ENCODE measurements around the gene KCTD13. TPM values are rescaled to one million over a fixed set of nuclear protein-coding genes. Genes with fewer than 3 reads are reported as not detected.
"Not testable (repeated sequence)": the region's sequence is repeated elsewhere in the genome, so short reads cannot be mapped to it uniquely, and the experiment has no call there.

The KCTD13 gene
- total RNA-seq, 4 donors from 2014 or later, result 12.0 to 30.7 (median 20.1) TPM

GRCh38 chr16:29943846-29944799 lies 18.1 kb upstream of the KCTD13 start:
- WGBS, 2 donors (ENCODE audit: low coverage in 1 of 2), result 24 to 33% methylated on average over 1 to 11 of the region's 11 CpGs
- no peak overlapping the region for H3K4me3 ChIP-seq
- H3K9me3 ChIP-seq, result no peaks in the 10 kb centered on the region
- TF ChIP-seq POLR2AphosphoS5 (IDR thresholded peaks at IDR 0.05) (peak; percentile 38), EP300 (IDR thresholded peaks at IDR 0.05) (no peak), POLR2A (IDR thresholded peaks at IDR 0.05) (no peak)
- ATAC-seq, result peak; percentile 94
- H3K36me3 ChIP-seq, result no peaks in the 10 kb centered on the region
- H3K27me3 ChIP-seq, result no peaks in the 10 kb centered on the region
- peak overlapping the region in 3 of 4 donors; percentile 16 to 74 (median 69) for H3K27ac ChIP-seq
- H3K4me1 ChIP-seq, result peaks cover 0 to 18% (median 7%) of the 10 kb centered on the region in 3 donors

DNA sequence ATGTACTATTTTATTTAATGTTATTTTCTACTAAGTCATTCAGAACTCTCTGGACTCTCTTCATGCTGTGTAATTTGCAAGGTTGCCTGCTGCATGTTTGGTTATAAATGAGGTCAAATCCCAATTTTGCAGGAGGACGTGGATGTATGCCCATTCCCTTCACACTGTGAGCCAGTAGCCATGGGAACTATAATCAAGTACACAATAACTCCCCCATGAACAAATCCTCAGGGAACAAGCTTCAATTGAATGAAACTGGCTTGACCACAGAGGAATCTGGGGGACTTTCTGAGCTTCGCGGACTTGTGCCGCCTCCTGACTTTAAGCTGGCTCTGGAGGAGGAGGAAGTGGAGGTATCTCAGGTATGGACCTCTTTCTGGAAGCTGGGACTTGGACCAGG lies 14.6 kb upstream of the KCTD13 start:
- ATAC-seq, result no peak
- Histone ChIP-seq H3K27ac (no peak overlapping the region), H3K9me3 (no peaks in the 10 kb centered on the region), H3K27me3 (no peaks in the 10 kb centered on the region), H3K4me3 (no peak overlapping the region), H3K36me3 (no peaks in the 10 kb centered on the region), H3K4me1 (peaks cover 0 to 18% (median 7%) of the 10 kb centered on the region in 3 donors)
- TF ChIP-seq POLR2A (IDR thresholded peaks at IDR 0.05) (no peak), POLR2AphosphoS5 (IDR thresholded peaks at IDR 0.05) (no peak), EP300 (IDR thresholded peaks at IDR 0.05) (no peak)
- TF ChIP-seq, protein P1, sequence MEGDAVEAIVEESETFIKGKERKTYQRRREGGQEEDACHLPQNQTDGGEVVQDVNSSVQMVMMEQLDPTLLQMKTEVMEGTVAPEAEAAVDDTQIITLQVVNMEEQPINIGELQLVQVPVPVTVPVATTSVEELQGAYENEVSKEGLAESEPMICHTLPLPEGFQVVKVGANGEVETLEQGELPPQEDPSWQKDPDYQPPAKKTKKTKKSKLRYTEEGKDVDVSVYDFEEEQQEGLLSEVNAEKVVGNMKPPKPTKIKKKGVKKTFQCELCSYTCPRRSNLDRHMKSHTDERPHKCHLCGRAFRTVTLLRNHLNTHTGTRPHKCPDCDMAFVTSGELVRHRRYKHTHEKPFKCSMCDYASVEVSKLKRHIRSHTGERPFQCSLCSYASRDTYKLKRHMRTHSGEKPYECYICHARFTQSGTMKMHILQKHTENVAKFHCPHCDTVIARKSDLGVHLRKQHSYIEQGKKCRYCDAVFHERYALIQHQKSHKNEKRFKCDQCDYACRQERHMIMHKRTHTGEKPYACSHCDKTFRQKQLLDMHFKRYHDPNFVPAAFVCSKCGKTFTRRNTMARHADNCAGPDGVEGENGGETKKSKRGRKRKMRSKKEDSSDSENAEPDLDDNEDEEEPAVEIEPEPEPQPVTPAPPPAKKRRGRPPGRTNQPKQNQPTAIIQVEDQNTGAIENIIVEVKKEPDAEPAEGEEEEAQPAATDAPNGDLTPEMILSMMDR (IDR thresholded peaks at IDR 0.05), result no peak
- 36 to 47% methylated on average over 3 to 4 of the region's 4 CpGs for WGBS, 2 donors (ENCODE audit: low coverage in 1 of 2)

DNA sequence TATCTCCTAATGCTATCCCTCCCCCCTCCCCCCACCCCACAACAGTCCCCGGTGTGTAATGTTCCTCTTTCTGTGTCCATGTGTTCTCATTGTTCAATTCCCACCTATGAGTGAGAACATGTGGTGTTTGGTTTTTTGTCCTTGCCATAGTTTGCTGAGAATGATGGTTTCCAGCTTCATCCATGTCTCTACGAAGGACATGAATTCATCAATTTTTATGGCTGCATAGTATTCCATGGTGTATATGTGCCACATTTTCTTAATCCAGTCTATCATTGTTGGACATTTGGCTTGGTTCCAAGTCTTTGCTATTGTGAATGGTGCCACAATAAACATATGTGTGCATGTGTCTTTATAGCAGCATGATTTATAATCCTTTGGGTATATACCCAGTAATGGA lies 5.7 kb upstream of the KCTD13 start:
- not testable (repeated sequence) for H3K4me3 ChIP-seq, H3K9me3 ChIP-seq, H3K27ac ChIP-seq, H3K27me3 ChIP-seq, ATAC-seq, H3K36me3 ChIP-seq, H3K4me1 ChIP-seq
- 86 to 95% methylated on average over 1 to 2 of the region's 2 CpGs for WGBS, 2 donors (ENCODE audit: low coverage in 1 of 2)

DNA sequence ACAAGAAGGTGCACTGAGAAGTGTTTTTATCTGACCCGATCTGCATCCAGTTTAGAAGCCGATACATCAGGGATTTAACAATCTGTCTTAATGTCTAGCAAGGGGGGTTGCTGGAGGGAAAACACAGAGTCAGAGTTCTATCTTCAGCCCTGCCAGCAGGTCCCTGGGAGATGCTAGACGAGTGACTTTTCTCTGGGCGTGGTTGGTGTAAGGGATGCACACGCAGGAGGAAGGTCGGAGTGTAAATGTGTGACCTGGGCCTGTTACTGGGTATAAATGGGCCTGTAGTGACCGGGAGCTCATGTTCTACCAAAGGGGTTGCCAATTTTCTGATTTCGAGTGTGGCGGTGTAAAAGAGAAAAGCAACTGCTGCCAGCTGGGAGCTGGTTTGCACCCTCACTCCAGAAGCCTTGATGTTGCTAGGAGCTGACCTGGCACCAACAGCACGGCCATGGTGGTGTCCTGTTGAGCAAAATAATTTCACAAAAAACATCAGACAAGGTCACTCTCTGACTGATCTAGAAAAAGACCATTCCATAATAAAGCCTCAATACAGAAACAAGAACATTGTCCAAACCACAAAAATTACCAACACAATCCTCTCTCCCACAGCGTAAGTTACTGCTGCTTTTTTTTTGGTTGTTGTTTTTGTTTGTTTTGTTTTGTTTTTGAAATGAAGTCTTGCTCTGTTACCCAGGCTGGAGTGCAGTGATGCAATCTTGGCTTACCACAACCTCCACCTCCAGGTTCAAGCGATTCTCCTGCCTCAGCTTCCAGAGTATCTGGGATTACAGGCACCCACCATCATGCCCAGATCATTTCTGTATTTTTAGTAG lies 1.3 kb upstream of the KCTD13 start:
- H3K27ac ChIP-seq, result peak overlapping the region; percentile 36 to 94 (median 92)
- H3K9me3 ChIP-seq, result no peaks in the 10 kb centered on the region
- no peaks in the 10 kb centered on the region for H3K27me3 ChIP-seq
- H3K4me1 ChIP-seq, result peaks cover 0 to 36% (median 15%) of the 10 kb centered on the region in 3 donors
- TF ChIP-seq, protein P1 (IDR thresholded peaks at IDR 0.05), result no peak
- TF ChIP-seq EP300 (IDR thresholded peaks at IDR 0.05) (no peak), POLR2A (IDR thresholded peaks at IDR 0.05) (no peak), POLR2AphosphoS5 (IDR thresholded peaks at IDR 0.05) (no peak)
- 44 to 51% methylated on average over 6 to 11 of the region's 12 CpGs for WGBS, 2 donors (ENCODE audit: low coverage in 1 of 2)
- no peak for ATAC-seq
- peaks cover 0 to 9% of the 10 kb centered on the region in 2 donors for H3K36me3 ChIP-seq
- peak overlapping the region; percentile 75 to 98 for H3K4me3 ChIP-seq

DNA sequence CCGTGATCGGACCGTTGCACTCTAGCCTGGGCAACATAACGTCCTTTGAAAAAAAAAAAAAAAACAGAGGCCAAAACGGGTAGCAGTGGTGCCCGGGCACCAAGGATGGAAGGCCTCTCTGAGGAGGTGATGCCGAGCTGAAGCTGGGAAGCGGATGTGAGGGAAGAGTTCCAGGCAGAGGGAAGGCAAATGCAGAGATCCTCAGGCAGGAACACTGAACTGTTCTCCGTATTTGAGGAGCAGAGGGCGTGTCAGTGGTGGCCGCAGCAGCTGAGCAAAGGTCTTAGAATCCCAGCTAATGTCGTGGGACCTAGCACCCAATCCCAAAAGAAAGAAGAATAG lies 656 bp upstream of the KCTD13 start:
- WGBS, 2 donors (ENCODE audit: low coverage in 1 of 2), result 1 to 3% methylated on average over 8 to 12 of the region's 12 CpGs
- Histone ChIP-seq H3K27me3 (no peaks in the 10 kb centered on the region), H3K4me3 (peak overlapping the region; percentile 75 to 98), H3K4me1 (peaks cover 0 to 36% (median 15%) of the 10 kb centered on the region in 3 donors), H3K9me3 (no peaks in the 10 kb centered on the region), H3K27ac (peak overlapping the region; percentile 36 to 94 (median 92)), H3K36me3 (peaks cover 0 to 15% of the 10 kb centered on the region in 2 donors)
- TF ChIP-seq EP300 (IDR thresholded peaks at IDR 0.05) (no peak), POLR2AphosphoS5 (IDR thresholded peaks at IDR 0.05) (no peak), POLR2A (IDR thresholded peaks at IDR 0.05) (no peak)
- TF ChIP-seq, protein P1 (IDR thresholded peaks at IDR 0.05), result no peak
- peak; percentile 20 for ATAC-seq
